Naive thymus-derived CD4-positive, alpha-beta T cell (primary cell): Measurements from ENCODE around the gene ATP6V1B1. TPM values are rescaled to one million over a fixed set of nuclear protein-coding genes. Genes with fewer than 3 reads are reported as not detected.
A peak's percentile ranks its signal among the peaks of the same experiment; 100 is the strongest.

Experiments
- ATAC-seq: fragments of 150-1000 bp; cut with Tn5 transposase; 2 replicates; pipeline ENCODE4 v1.10.0; 2021; ENCODE audit warnings: mild to moderate bottlenecking, moderate library complexity
- CTCF ChIA-PET: fragments of 350-600 bp; sonication (Branson Sonifier 250); formaldehyde crosslinking; loops from one replicate; lab custom pipeline; 2021; ENCODE audit warnings: antibody characterized with exemption; lab: Charles Lee
- POLR2A ChIA-PET: fragments of 350-600 bp; sonication (Branson Sonifier 250); formaldehyde crosslinking; loops from one replicate; lab custom pipeline; 2021; ENCODE audit warnings: antibody characterized with exemption, inconsistent platforms; lab: Charles Lee
- DNase-seq, 9 donors: peaks; one replicate each; pipeline versions ENCODE4 v3.0.0 to v3.0.0-alpha.2; 2020 to 2022; ENCODE audit warnings: mixed read lengths in 1 of 9
- H3K27ac ChIP-seq: one replicate; pipeline ENCODE4 v1.7.0; 2013; ENCODE audit warnings: mild to moderate bottlenecking, low read depth, low read length, moderate library complexity
- H3K27me3 ChIP-seq, 2 donors: one replicate each; pipeline ENCODE4 v1.7.0; 2013; ENCODE audit warnings: low read length in 2 of 2, mild to moderate bottlenecking in 2 of 2, moderate library complexity in 2 of 2; ENCODE audit not compliant: control insufficient read depth in 2 of 2, insufficient read depth in 2 of 2
- H3K36me3 ChIP-seq, 3 experiments: 1 replicate in 2 of 3; 2 replicates in 1 of 3; pipeline ENCODE4 v1.7.0; 2013; ENCODE audit warnings: low read length in 3 of 3, mild to moderate bottlenecking in 3 of 3, moderate library complexity in 1 of 3; ENCODE audit not compliant: insufficient read depth in 3 of 3, control insufficient read depth in 2 of 3
- H3K4me1 ChIP-seq, 2 donors: one replicate each; pipeline ENCODE4 v1.7.0; 2013; ENCODE audit warnings: low read length in 2 of 2, mild to moderate bottlenecking in 2 of 2, moderate library complexity in 1 of 2; ENCODE audit not compliant: control insufficient read depth in 2 of 2, insufficient read depth in 2 of 2
- H3K4me3 ChIP-seq: 2 replicates; pipeline ENCODE4 v1.7.0; 2013; ENCODE audit warnings: mild to moderate bottlenecking, low read length
- H3K9me3 ChIP-seq, 3 experiments: 1 replicate in 2 of 3; 2 replicates in 1 of 3; pipeline ENCODE4 v1.7.0; 2013; ENCODE audit warnings: low read length in 3 of 3; ENCODE audit not compliant: control insufficient read depth in 2 of 3
- H3K27ac Mint-ChIP-seq, 9 donors: one replicate each; pipeline ENCODE4 v1.8.0; 2020 to 2022; ENCODE audit warnings: mixed read lengths in 9 of 9, mild to moderate bottlenecking in 8 of 9, moderate library complexity in 5 of 9, inconsistent platforms in 2 of 9
- H3K27me3 Mint-ChIP-seq, 5 donors: one replicate each; pipeline ENCODE4 v1.8.0; 2021 to 2022; ENCODE audit warnings: mixed read lengths in 5 of 5, mild to moderate bottlenecking in 1 of 5
- H3K36me3 Mint-ChIP-seq, 5 donors: one replicate each; pipeline ENCODE4 v1.8.0; 2020 to 2022; ENCODE audit warnings: mixed read lengths in 5 of 5, mild to moderate bottlenecking in 3 of 5, inconsistent platforms in 1 of 5
- H3K4me1 Mint-ChIP-seq, 7 donors: one replicate each; pipeline ENCODE4 v1.8.0; 2020 to 2022; ENCODE audit warnings: mixed read lengths in 7 of 7, mild to moderate bottlenecking in 3 of 7, inconsistent platforms in 1 of 7
- H3K4me3 Mint-ChIP-seq, 10 donors: one replicate each; pipeline ENCODE4 v1.8.0; 2020 to 2022; ENCODE audit warnings: mild to moderate bottlenecking in 10 of 10, mixed read lengths in 10 of 10, moderate library complexity in 6 of 10, inconsistent platforms in 2 of 10
- H3K9me3 Mint-ChIP-seq, 11 donors: one replicate each; pipeline ENCODE4 v1.8.0; 2020 to 2022; ENCODE audit warnings: mixed read lengths in 11 of 11, mild to moderate bottlenecking in 4 of 11, inconsistent platforms in 1 of 11, moderate library complexity in 1 of 11
- intact Hi-C, 2 donors: fragments of 100-400 bp; cut with micrococcal nuclease; formaldehyde crosslinking; loops; one replicate each; pipeline ENCODE4 v1.15.1; 2023
- polyA plus RNA-seq, 2 donors: library from polyadenylated mRNA; unstranded; fragments of 300-500 nt; fragmentation: Illumina TruSeq; gene quantifications; one replicate each; pipeline ENCODE4 v1.2.3, GENCODE V29; 2021
- total RNA-seq, 6 experiments: library from RNA in 5 of 6; stranded (reverse) in 5 of 6; gene quantifications; 1 replicate in 5 of 6; 2 replicates in 1 of 6; pipeline ENCODE4 v1.2.3 and lab custom pipeline; 2021 to 2026

Gene ATP6V1B1
- total and polyA plus RNA-seq, 7 experiments from 2014 or later: not detected

- ChIA-PET POLR2A (no interaction called here), CTCF (interaction anchor here (0.6 kb wide), 1 partner anchor 10 kb away, joined by 4 read pairs; no protein-coding TSS in a partner anchor)
- intact Hi-C loops: no loop called here
- no peaks in the 10 kb centered on the region for H3K9me3 ChIP-seq
- Mint-ChIP-seq H3K27ac (no peak overlapping the region), H3K4me3 (peak overlapping the region in 1 of 10 donors; percentile 7), H3K4me1 (peaks cover 15 to 39% (median 28%) of the 10 kb centered on the region in 7 donors), H3K9me3 (peaks cover 0 to 4% (median 0%) of the 10 kb centered on the region in 11 donors), H3K36me3 (no peaks in the 10 kb centered on the region), H3K27me3 (peaks cover 78 to 88% (median 82%) of the 10 kb centered on the region in 5 donors)
- no peak for DNase-seq
- ATAC-seq: no peak
- H3K4me3 ChIP-seq: no peak overlapping the region
- peaks cover 0 to 42% of the 10 kb centered on the region in 2 donors for H3K27me3 ChIP-seq
- no peak overlapping the region for H3K27ac ChIP-seq
- H3K36me3 ChIP-seq: no peaks in the 10 kb centered on the region
- peaks cover 0 to 16% of the 10 kb centered on the region in 2 donors for H3K4me1 ChIP-seq
These were observed 31.1 kb upstream of the ATP6V1B1 start for GRCh38 chr2:70904371-70905216.

GRCh38 chr2:70905443-70906421, 30.0 kb upstream of the ATP6V1B1 start:
- DNase-seq (no peak), ATAC-seq (no peak)
- Mint-ChIP-seq H3K4me1 (peaks cover 11 to 31% (median 27%) of the 10 kb centered on the region in 7 donors), H3K9me3 (peaks cover 0 to 4% (median 0%) of the 10 kb centered on the region in 11 donors), H3K4me3 (no peak overlapping the region), H3K36me3 (no peaks in the 10 kb centered on the region), H3K27me3 (peaks cover 73 to 86% (median 79%) of the 10 kb centered on the region in 5 donors), H3K27ac (no peak overlapping the region)
- Histone ChIP-seq H3K4me1 (peaks cover 0 to 12% of the 10 kb centered on the region in 2 donors), H3K4me3 (no peak overlapping the region), H3K27ac (no peak overlapping the region), H3K36me3 (no peaks in the 10 kb centered on the region), H3K9me3 (no peaks in the 10 kb centered on the region), H3K27me3 (peaks cover 0 to 38% of the 10 kb centered on the region in 2 donors)
- CTCF ChIA-PET: interaction anchor here (1.0 kb wide), 1 partner anchor 9 kb away, joined by 3 read pairs; no protein-coding TSS in a partner anchor
- intact Hi-C loops: no loop called here
- POLR2A ChIA-PET: no interaction called here

DNA sequence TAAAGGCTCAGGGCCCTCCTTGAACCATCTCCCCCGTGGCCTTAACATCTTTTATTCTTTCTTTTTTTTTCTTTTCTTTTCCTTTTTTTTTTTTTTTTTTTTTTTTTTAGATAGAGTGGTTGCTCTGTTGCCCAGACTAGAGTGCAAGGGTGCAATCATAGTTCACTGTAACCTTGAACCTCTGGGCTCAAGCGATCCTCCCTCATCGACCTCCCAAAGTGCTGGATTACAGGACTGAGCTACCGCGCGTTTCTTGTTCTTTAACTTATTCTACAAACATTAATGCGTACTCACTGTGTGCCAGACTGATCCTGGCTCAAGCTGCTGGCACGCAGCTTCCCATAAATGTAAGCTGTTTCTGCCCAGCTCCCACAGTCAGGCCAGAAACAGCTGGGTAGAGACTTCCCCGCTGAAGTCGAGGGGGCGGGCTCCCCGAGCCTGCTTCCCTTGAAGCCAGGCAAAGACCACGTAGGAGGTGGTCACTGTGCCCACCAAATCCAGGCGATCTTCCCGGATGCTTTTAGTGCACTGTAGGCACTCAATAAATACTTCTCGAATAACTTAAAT, 29.2 kb upstream of the ATP6V1B1 start:
- DNase-seq: peak in 1 of 9 donors; percentile 15
- Histone ChIP-seq H3K4me1 (peaks cover 0 to 8% of the 10 kb centered on the region in 2 donors), H3K4me3 (no peak overlapping the region), H3K9me3 (no peaks in the 10 kb centered on the region), H3K27me3 (peaks cover 0 to 42% of the 10 kb centered on the region in 2 donors), H3K27ac (no peak overlapping the region), H3K36me3 (no peaks in the 10 kb centered on the region)
- H3K27ac Mint-ChIP-seq: no peak overlapping the region
- ChIA-PET POLR2A (no interaction called here), CTCF (interaction anchor here (1.0 kb wide), 1 partner anchor 8 kb away, joined by 3 read pairs; no protein-coding TSS in a partner anchor)
- peak overlapping the region in 6 of 10 donors; percentile 9 to 77 (median 74) for H3K4me3 Mint-ChIP-seq
- H3K9me3 Mint-ChIP-seq: peaks cover 0 to 4% (median 0%) of the 10 kb centered on the region in 11 donors
- ATAC-seq: no peak
- H3K27me3 Mint-ChIP-seq: peaks cover 73 to 86% (median 79%) of the 10 kb centered on the region in 5 donors
- H3K36me3 Mint-ChIP-seq: no peaks in the 10 kb centered on the region
- intact Hi-C loops: loop anchor here in 1 of 2 donors (1.0 kb wide), 1 partner anchor 19 kb away; no protein-coding TSS in a partner anchor
- H3K4me1 Mint-ChIP-seq: peaks cover 8 to 24% (median 20%) of the 10 kb centered on the region in 7 donors

GRCh38 chr2:70907130-70908057, 28.3 kb upstream of the ATP6V1B1 start:
- no peak overlapping the region for H3K27ac Mint-ChIP-seq
- H3K27me3 Mint-ChIP-seq: peaks cover 73 to 88% (median 79%) of the 10 kb centered on the region in 5 donors
- intact Hi-C loops: loop anchor here in 1 of 2 donors (1.0 kb wide), 1 partner anchor 20 kb away; no protein-coding TSS in a partner anchor
- H3K27ac ChIP-seq: no peak overlapping the region
- no peaks in the 10 kb centered on the region for H3K36me3 Mint-ChIP-seq
- peaks cover 4 to 19% (median 16%) of the 10 kb centered on the region in 7 donors for H3K4me1 Mint-ChIP-seq
- DNase-seq (peak in 1 of 9 donors; percentile 23), ATAC-seq (no peak)
- ChIA-PET CTCF (interaction anchor here (0.6 to 1.2 kb wide), 2 partner anchors 13 to 14 kb away, joined by 3 to 5 read pairs; no protein-coding TSS in a partner anchor), POLR2A (no interaction called here)
- peak overlapping the region in 9 of 10 donors; percentile 31 to 77 (median 73) for H3K4me3 Mint-ChIP-seq
- peaks cover 0 to 4% (median 0%) of the 10 kb centered on the region in 11 donors for H3K9me3 Mint-ChIP-seq
- peaks cover 0 to 8% of the 10 kb centered on the region in 2 donors for H3K4me1 ChIP-seq
- H3K27me3 ChIP-seq: peaks cover 0 to 44% of the 10 kb centered on the region in 2 donors
- H3K4me3 ChIP-seq: no peak overlapping the region
- no peaks in the 10 kb centered on the region for H3K9me3 ChIP-seq
- H3K36me3 ChIP-seq: no peaks in the 10 kb centered on the region

DNA sequence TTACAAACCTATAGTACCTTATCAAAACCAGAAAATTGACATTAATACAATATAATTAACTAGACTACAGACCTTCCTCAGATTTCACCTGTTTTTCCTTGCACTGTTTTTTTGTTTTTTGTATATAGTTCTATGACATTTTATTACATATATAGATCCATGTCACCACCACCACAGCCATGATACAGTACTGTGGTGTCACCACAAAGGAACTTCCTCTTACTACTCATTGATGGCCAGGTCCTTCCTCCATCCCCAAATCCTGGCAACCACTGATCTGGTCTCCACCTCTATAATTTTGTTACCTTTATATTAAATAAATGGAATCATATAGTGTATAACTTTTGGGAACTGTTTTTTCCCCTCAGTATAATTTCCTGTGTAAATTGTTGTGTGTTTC, 19.4 kb upstream of the ATP6V1B1 start:
- peaks cover 0 to 4% (median 0%) of the 10 kb centered on the region in 11 donors for H3K9me3 Mint-ChIP-seq
- intact Hi-C loops: no loop called here
- peaks cover 0 to 3% of the 10 kb centered on the region in 2 donors for H3K27me3 ChIP-seq
- no peaks in the 10 kb centered on the region for H3K4me1 Mint-ChIP-seq
- no peaks in the 10 kb centered on the region for H3K36me3 ChIP-seq
- H3K4me3 ChIP-seq: no peak overlapping the region
- no peaks in the 10 kb centered on the region for H3K9me3 ChIP-seq
- no peak overlapping the region for H3K27ac Mint-ChIP-seq
- DNase-seq (no peak), ATAC-seq (no peak)
- H3K36me3 Mint-ChIP-seq: no peaks in the 10 kb centered on the region
- POLR2A ChIA-PET: no interaction called here
- peaks cover 41 to 62% (median 45%) of the 10 kb centered on the region in 5 donors for H3K27me3 Mint-ChIP-seq
- H3K27ac ChIP-seq: no peak overlapping the region
- CTCF ChIA-PET: interaction anchor here (0.7 kb wide), 1 partner anchor 45 kb away, joined by 4 read pairs; no protein-coding TSS in a partner anchor
- H3K4me3 Mint-ChIP-seq: no peak overlapping the region
- H3K4me1 ChIP-seq: no peaks in the 10 kb centered on the region
